Measurements from ENCODE around the gene ETV1. TPM values are rescaled to one million over a fixed set of nuclear protein-coding genes. Genes with fewer than 3 reads are reported as not detected.

The ETV1 gene
- total RNA-seq, 1 experiment from 2014 or later = not detected

GRCh38 chr7:14013898-14014297 is 24.4 kb upstream of the ETV1 start:
- Histone ChIP-seq H3K36me3 (ENCODE audit: insufficient read depth, low read length) (no peaks in the 10 kb centered on the region), H3K27ac (ENCODE audit: low read length) (no peak overlapping the region), H3K27me3 (ENCODE audit: low read length) (no peaks in the 10 kb centered on the region), H3K9ac (ENCODE audit: low read length) (no peak overlapping the region), H3K9me3 (ENCODE audit: low read length) (no peaks in the 10 kb centered on the region), H3K4me2 (ENCODE audit: low read depth, low read length, poor library complexity, severe bottlenecking) (no peak overlapping the region), H2AFZ (ENCODE audit: low read length) (no peak overlapping the region), H3K9me2 (replicated peaks; ENCODE audit: insufficient read depth, low read length) (no peaks in the 10 kb centered on the region), H4K20me1 (ENCODE audit: insufficient read depth, low read depth, low read length) (no peaks in the 10 kb centered on the region), H3K79me2 (ENCODE audit: low read length) (no peaks in the 10 kb centered on the region), H3K4me3 (ENCODE audit: low read length) (no peak overlapping the region), H3K4me1 (ENCODE audit: low read length) (no peaks in the 10 kb centered on the region)
- DNase-seq = no peak

GRCh38 chr7:14009453-14010418 is 20.3 kb upstream of the ETV1 start:
- Histone ChIP-seq H4K20me1 (ENCODE audit: insufficient read depth, low read depth, low read length) (no peaks in the 10 kb centered on the region), H3K79me2 (ENCODE audit: low read length) (no peaks in the 10 kb centered on the region), H3K27me3 (ENCODE audit: low read length) (no peaks in the 10 kb centered on the region), H3K4me3 (ENCODE audit: low read length) (no peak overlapping the region), H3K4me2 (ENCODE audit: low read depth, low read length, poor library complexity, severe bottlenecking) (no peak overlapping the region), H3K4me1 (ENCODE audit: low read length) (no peaks in the 10 kb centered on the region), H3K9me3 (ENCODE audit: low read length) (no peaks in the 10 kb centered on the region), H3K9me2 (replicated peaks; ENCODE audit: insufficient read depth, low read length) (no peaks in the 10 kb centered on the region), H2AFZ (ENCODE audit: low read length) (no peak overlapping the region), H3K9ac (ENCODE audit: low read length) (no peak overlapping the region), H3K36me3 (ENCODE audit: insufficient read depth, low read length) (no peaks in the 10 kb centered on the region), H3K27ac (ENCODE audit: low read length) (no peak overlapping the region)
- DNase-seq = no peak

- no peak overlapping the region for H3K4me2 ChIP-seq (ENCODE audit: low read depth, low read length, poor library complexity, severe bottlenecking)
- no peaks in the 10 kb centered on the region for H3K27me3 ChIP-seq (ENCODE audit: low read length)
- H2AFZ ChIP-seq (ENCODE audit: low read length) = no peak overlapping the region
- no peaks in the 10 kb centered on the region for H3K36me3 ChIP-seq (ENCODE audit: insufficient read depth, low read length)
- no peak overlapping the region for H3K27ac ChIP-seq (ENCODE audit: low read length)
- H3K4me1 ChIP-seq (ENCODE audit: low read length) = no peaks in the 10 kb centered on the region
- H4K20me1 ChIP-seq (ENCODE audit: insufficient read depth, low read depth, low read length) = no peaks in the 10 kb centered on the region
- no peaks in the 10 kb centered on the region for H3K9me3 ChIP-seq (ENCODE audit: low read length)
- no peak overlapping the region for H3K4me3 ChIP-seq (ENCODE audit: low read length)
- no peaks in the 10 kb centered on the region for H3K79me2 ChIP-seq (ENCODE audit: low read length)
- H3K9ac ChIP-seq (ENCODE audit: low read length) = no peak overlapping the region
- H3K9me2 ChIP-seq (replicated peaks; ENCODE audit: insufficient read depth, low read length) = no peaks in the 10 kb centered on the region
- no peak for DNase-seq
Observed at GRCh38 chr7:14001139-14001538, 11.7 kb upstream of the ETV1 start.

- DNase-seq = no peak
- H3K4me2 ChIP-seq (ENCODE audit: low read depth, low read length, poor library complexity, severe bottlenecking) = no peak overlapping the region
- H2AFZ ChIP-seq (ENCODE audit: low read length) = no peak overlapping the region
- no peaks in the 10 kb centered on the region for H3K79me2 ChIP-seq (ENCODE audit: low read length)
- no peaks in the 10 kb centered on the region for H3K4me1 ChIP-seq (ENCODE audit: low read length)
- H3K4me3 ChIP-seq (ENCODE audit: low read length) = no peak overlapping the region
- no peak overlapping the region for H3K27ac ChIP-seq (ENCODE audit: low read length)
- H3K36me3 ChIP-seq (ENCODE audit: insufficient read depth, low read length) = no peaks in the 10 kb centered on the region
- H4K20me1 ChIP-seq (ENCODE audit: insufficient read depth, low read depth, low read length) = no peaks in the 10 kb centered on the region
- H3K9me3 ChIP-seq (ENCODE audit: low read length) = no peaks in the 10 kb centered on the region
- no peak overlapping the region for H3K9ac ChIP-seq (ENCODE audit: low read length)
- H3K9me2 ChIP-seq (replicated peaks; ENCODE audit: insufficient read depth, low read length) = no peaks in the 10 kb centered on the region
- no peaks in the 10 kb centered on the region for H3K27me3 ChIP-seq (ENCODE audit: low read length)
Observed at GRCh38 chr7:14000247-14000646, 10.8 kb upstream of the ETV1 start.

GRCh38 chr7:13998866-13999265 is 9.4 kb upstream of the ETV1 start:
- H3K79me2 ChIP-seq (ENCODE audit: low read length) = no peaks in the 10 kb centered on the region
- H3K9ac ChIP-seq (ENCODE audit: low read length) = no peak overlapping the region
- no peak for DNase-seq
- H4K20me1 ChIP-seq (ENCODE audit: insufficient read depth, low read depth, low read length) = no peaks in the 10 kb centered on the region
- H3K27me3 ChIP-seq (ENCODE audit: low read length) = no peaks in the 10 kb centered on the region
- no peaks in the 10 kb centered on the region for H3K36me3 ChIP-seq (ENCODE audit: insufficient read depth, low read length)
- no peaks in the 10 kb centered on the region for H3K9me3 ChIP-seq (ENCODE audit: low read length)
- H3K4me1 ChIP-seq (ENCODE audit: low read length) = no peaks in the 10 kb centered on the region
- no peak overlapping the region for H3K27ac ChIP-seq (ENCODE audit: low read length)
- no peak overlapping the region for H3K4me2 ChIP-seq (ENCODE audit: low read depth, low read length, poor library complexity, severe bottlenecking)
- no peaks in the 10 kb centered on the region for H3K9me2 ChIP-seq (replicated peaks; ENCODE audit: insufficient read depth, low read length)
- H3K4me3 ChIP-seq (ENCODE audit: low read length) = no peak overlapping the region
- H2AFZ ChIP-seq (ENCODE audit: low read length) = no peak overlapping the region

- Histone ChIP-seq H3K4me2 (ENCODE audit: low read depth, low read length, poor library complexity, severe bottlenecking) (no peak overlapping the region), H3K27me3 (ENCODE audit: low read length) (no peaks in the 10 kb centered on the region), H3K36me3 (ENCODE audit: insufficient read depth, low read length) (no peaks in the 10 kb centered on the region), H3K4me1 (ENCODE audit: low read length) (0 out of 2 replicates have a peak, but pooled peaks cover 2% of the 10 kb centered on the region), H3K79me2 (ENCODE audit: low read length) (no peaks in the 10 kb centered on the region), H3K9ac (ENCODE audit: low read length) (no peak overlapping the region), H2AFZ (ENCODE audit: low read length) (no peak overlapping the region), H4K20me1 (ENCODE audit: insufficient read depth, low read depth, low read length) (no peaks in the 10 kb centered on the region), H3K9me3 (ENCODE audit: low read length) (no peaks in the 10 kb centered on the region), H3K9me2 (replicated peaks; ENCODE audit: insufficient read depth, low read length) (no peaks in the 10 kb centered on the region), H3K4me3 (ENCODE audit: low read length) (no peak overlapping the region), H3K27ac (ENCODE audit: low read length) (no peak overlapping the region)
- no peak for DNase-seq
Observed at GRCh38 chr7:13992596-13992964, 3.1 kb upstream of the ETV1 start.

- no peak overlapping the region for H3K9ac ChIP-seq (ENCODE audit: low read length)
- DNase-seq = no peak
- H3K27ac ChIP-seq (ENCODE audit: low read length) = no peak overlapping the region
- no peak overlapping the region for H3K4me2 ChIP-seq (ENCODE audit: low read depth, low read length, poor library complexity, severe bottlenecking)
- no peaks in the 10 kb centered on the region for H4K20me1 ChIP-seq (ENCODE audit: insufficient read depth, low read depth, low read length)
- no peaks in the 10 kb centered on the region for H3K9me3 ChIP-seq (ENCODE audit: low read length)
- H3K27me3 ChIP-seq (ENCODE audit: low read length) = no peaks in the 10 kb centered on the region
- no peak overlapping the region for H3K4me3 ChIP-seq (ENCODE audit: low read length)
- no peaks in the 10 kb centered on the region for H3K9me2 ChIP-seq (replicated peaks; ENCODE audit: insufficient read depth, low read length)
- 0 out of 2 replicates have a peak, but pooled peaks cover 2% of the 10 kb centered on the region for H3K4me1 ChIP-seq (ENCODE audit: low read length)
- H3K36me3 ChIP-seq (ENCODE audit: insufficient read depth, low read length) = no peaks in the 10 kb centered on the region
- no peaks in the 10 kb centered on the region for H3K79me2 ChIP-seq (ENCODE audit: low read length)
- H2AFZ ChIP-seq (ENCODE audit: low read length) = no peak overlapping the region
Observed at GRCh38 chr7:13991791-13992595, 2.5 kb upstream of the ETV1 start.

Data from Karpas-422 (cell line).